Ascending aorta (tissue), 2 donors: ENCODE data around the gene PVALEF. TPM values are rescaled to one million over a fixed set of nuclear protein-coding genes. Genes with fewer than 3 reads are reported as not detected.
"Not testable (repeated sequence)": the region's sequence is repeated elsewhere in the genome, so short reads cannot be mapped to it uniquely, and the experiment has no call there.

Experiments
- DNase-seq, 2 donors: peaks; one replicate each; pipeline ENCODE4 v3.0.0-alpha.2; 2019; ENCODE audit warnings: low spot score in 2 of 2
- H3K27ac ChIP-seq, 2 donors: fragments of 200-600 bp; sonication (generic); one replicate each; pipeline ENCODE4 v1.5.1; 2016 to 2017; ENCODE audit warnings: mild to moderate bottlenecking in 1 of 2
- H3K27me3 ChIP-seq: fragments of 200-600 bp; sonication (generic); one replicate; pipeline ENCODE4 v1.5.1; 2017
- H3K36me3 ChIP-seq, 2 donors: fragments of 200-600 bp; sonication (generic); one replicate each; pipeline ENCODE4 v1.5.1; 2016
- H3K4me1 ChIP-seq, 2 donors: fragments of 200-600 bp; sonication (generic); one replicate each; pipeline ENCODE4 v1.5.1; 2016 to 2017; ENCODE audit warnings: mild to moderate bottlenecking in 1 of 2
- H3K4me3 ChIP-seq, 2 donors: fragments of 200-600 bp; sonication (generic); one replicate each; pipeline ENCODE4 v1.5.1; 2016 to 2017; ENCODE audit warnings: mild to moderate bottlenecking in 1 of 2
- H3K9me3 ChIP-seq, 2 donors: fragments of 200-600 bp; sonication (generic); one replicate each; pipeline ENCODE4 v1.5.1; 2016
- CTCF ChIP-seq, 3 experiments: fragments of 200-600 bp in 2 of 3; fragments of 450-650 bp in 1 of 3; sonication (generic) in 2 of 3; IDR thresholded peaks; one replicate each; pipeline ENCODE4 v1.5.1; 2016 to 2019; ENCODE audit warnings: antibody characterized with exemption in 3 of 3, mild to moderate bottlenecking in 1 of 3, moderate library complexity in 1 of 3
- intact Hi-C: fragments of 100-400 bp; cut with DNase I; formaldehyde crosslinking; loops from one replicate; pipeline ENCODE4 v1.15.1; 2023
- total RNA-seq: library from RNA; depleted of rRNA; stranded (reverse); fragments of >200 nt; gene quantifications from one replicate; pipeline ENCODE4 v1.1.0, GENCODE V29; 2016

PVALEF gene
- total RNA-seq, 1 donor from 2014 or later: not detected

- H3K27ac ChIP-seq: no peak overlapping the region
- intact Hi-C loops: loop anchor here (2.0 kb wide), 1 partner anchor 63 kb away; no protein-coding TSS in a partner anchor
These were observed 21.4 kb upstream of the PVALEF start for GRCh38 chr17:81143717-81144422.

GRCh38 chr17:81144423-81144781, 20.9 kb upstream of the PVALEF start:
- no peak overlapping the region for H3K4me3 ChIP-seq
- no peak overlapping the region for H3K27ac ChIP-seq
- no peak for DNase-seq
- H3K9me3 ChIP-seq: no peaks in the 10 kb centered on the region
- H3K27me3 ChIP-seq: no peaks in the 10 kb centered on the region
- intact Hi-C loops: no loop called here
- no peaks in the 10 kb centered on the region for H3K36me3 ChIP-seq
- no peaks in the 10 kb centered on the region for H3K4me1 ChIP-seq
- TF ChIP-seq CTCF (IDR thresholded peaks at IDR 0.05): no peak

More at GRCh38 chr17:81143717-81144422, 21.4 kb upstream of the PVALEF start:
- no peak for DNase-seq
- TF ChIP-seq CTCF (IDR thresholded peaks at IDR 0.05): no peak
- Histone ChIP-seq H3K9me3 (no peaks in the 10 kb centered on the region), H3K4me1 (no peaks in the 10 kb centered on the region), H3K4me3 (no peak overlapping the region), H3K27me3 (no peaks in the 10 kb centered on the region), H3K36me3 (no peaks in the 10 kb centered on the region)

GRCh38 chr17:81146208-81146607, 19.1 kb upstream of the PVALEF start:
- H3K4me3 ChIP-seq, H3K4me1 ChIP-seq, H3K27me3 ChIP-seq, H3K27ac ChIP-seq, H3K36me3 ChIP-seq, H3K9me3 ChIP-seq, intact Hi-C loops, DNase-seq: not testable (repeated sequence)

- H3K36me3 ChIP-seq: no peaks in the 10 kb centered on the region
- no peak overlapping the region for H3K4me3 ChIP-seq
- no peaks in the 10 kb centered on the region for H3K9me3 ChIP-seq
- H3K27me3 ChIP-seq: no peaks in the 10 kb centered on the region
- intact Hi-C loops: no loop called here
- no peak overlapping the region for H3K27ac ChIP-seq
- TF ChIP-seq CTCF (IDR thresholded peaks at IDR 0.05): no peak
- no peak for DNase-seq
- no peaks in the 10 kb centered on the region for H3K4me1 ChIP-seq
These were observed 17.6 kb upstream of the PVALEF start for GRCh38 chr17:81147701-81148100.

GRCh38 chr17:81148571-81148970, 16.7 kb upstream of the PVALEF start:
- Histone ChIP-seq H3K36me3 (no peaks in the 10 kb centered on the region), H3K9me3 (no peaks in the 10 kb centered on the region), H3K27me3 (no peaks in the 10 kb centered on the region), H3K27ac (no peak overlapping the region), H3K4me3 (no peak overlapping the region), H3K4me1 (no peaks in the 10 kb centered on the region)
- DNase-seq: no peak
- no peak for TF ChIP-seq CTCF (IDR thresholded peaks at IDR 0.05)
- intact Hi-C loops: no loop called here

- Histone ChIP-seq H3K9me3 (no peaks in the 10 kb centered on the region), H3K36me3 (no peaks in the 10 kb centered on the region), H3K27ac (no peak overlapping the region), H3K4me1 (no peaks in the 10 kb centered on the region), H3K27me3 (no peaks in the 10 kb centered on the region), H3K4me3 (no peak overlapping the region)
- TF ChIP-seq CTCF (IDR thresholded peaks at IDR 0.05): no peak
- DNase-seq: no peak
- intact Hi-C loops: no loop called here
These were observed 16.2 kb upstream of the PVALEF start for GRCh38 chr17:81148986-81149533.
